GM21786 (cell line): ENCODE measurements around the gene MED20.

ENCODE experiments used
- ATAC-seq: cut with Tn5 transposase; IDR thresholded peaks from one replicate; pipeline ENCODE4 v1.9.1; 2021; ENCODE audit not compliant: unreplicated experiment

Gene MED20

DNA sequence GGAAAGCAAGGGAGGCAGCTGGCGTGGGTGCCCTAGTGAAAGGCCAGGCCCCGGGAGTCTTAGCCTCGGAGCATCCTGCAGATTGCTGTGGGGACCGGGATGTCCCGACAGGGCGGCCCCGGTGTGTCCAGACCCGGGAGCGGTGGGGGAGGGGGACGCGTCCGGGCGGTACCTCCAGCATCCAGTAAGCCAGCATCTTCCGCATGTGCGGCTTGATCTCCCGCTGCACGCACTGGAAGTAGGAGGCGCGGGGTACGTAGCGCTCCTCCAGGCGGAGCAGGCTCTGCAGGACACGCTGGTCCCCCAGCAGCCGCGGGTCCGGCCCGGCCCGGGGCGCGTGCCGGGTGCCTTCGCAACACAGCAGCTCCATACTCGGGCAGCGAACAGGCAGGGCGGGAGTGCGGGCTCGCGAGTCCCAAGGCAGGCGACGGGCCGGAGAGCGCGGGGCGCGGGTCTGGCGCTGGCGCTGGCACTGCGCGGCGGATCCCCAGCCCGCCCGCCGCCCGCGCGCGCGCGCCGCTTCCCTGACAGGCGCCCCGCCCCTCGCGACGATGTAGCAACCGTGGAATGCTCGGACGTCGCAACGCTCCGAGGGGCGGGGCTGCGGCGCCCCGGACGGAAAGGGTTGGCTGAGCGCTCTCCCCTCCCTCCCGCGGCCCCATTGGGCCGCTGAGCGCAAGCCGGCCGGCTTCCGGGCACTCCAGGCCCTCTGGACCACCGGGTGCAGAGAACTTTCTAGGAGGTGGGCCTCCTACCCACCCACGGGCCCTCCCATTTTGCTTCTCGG lies 20.5 kb upstream of the MED20 start, which contains the start of gene CCND3:
Gene CCND3 (minus strand): TSS at position 529 of the 787 bp plus-strand sequence. CDS start 159 bp downstream, at position 370.
- ATAC-seq, result peak; percentile 84

DNA sequence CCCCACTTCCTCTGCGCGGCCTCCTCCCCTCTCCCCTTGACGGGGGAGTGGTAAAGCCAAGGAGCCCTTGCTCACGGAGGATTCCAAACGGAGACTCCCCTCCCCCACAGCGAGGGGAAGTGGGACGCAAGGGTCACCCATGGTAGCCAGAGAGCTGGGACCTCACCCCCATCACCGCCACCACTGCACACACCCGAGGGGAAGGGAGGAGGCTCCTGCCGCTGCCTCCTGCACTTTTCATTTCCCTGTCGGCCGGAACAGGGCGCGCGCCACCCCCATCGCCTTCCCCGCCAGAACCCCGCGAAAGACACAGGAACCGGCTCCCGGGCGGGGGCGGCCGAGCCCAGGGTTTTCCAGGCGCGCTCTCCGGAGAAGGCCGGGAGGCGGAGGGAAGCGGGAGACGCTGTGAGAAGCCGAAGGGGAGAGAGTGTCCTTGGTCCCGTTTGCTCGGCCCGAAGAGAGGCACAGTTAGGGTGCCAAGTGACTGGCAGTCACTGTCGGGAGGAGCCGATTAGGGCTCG lies 19.9 kb upstream of the MED20 start:
- no peak for ATAC-seq

DNA sequence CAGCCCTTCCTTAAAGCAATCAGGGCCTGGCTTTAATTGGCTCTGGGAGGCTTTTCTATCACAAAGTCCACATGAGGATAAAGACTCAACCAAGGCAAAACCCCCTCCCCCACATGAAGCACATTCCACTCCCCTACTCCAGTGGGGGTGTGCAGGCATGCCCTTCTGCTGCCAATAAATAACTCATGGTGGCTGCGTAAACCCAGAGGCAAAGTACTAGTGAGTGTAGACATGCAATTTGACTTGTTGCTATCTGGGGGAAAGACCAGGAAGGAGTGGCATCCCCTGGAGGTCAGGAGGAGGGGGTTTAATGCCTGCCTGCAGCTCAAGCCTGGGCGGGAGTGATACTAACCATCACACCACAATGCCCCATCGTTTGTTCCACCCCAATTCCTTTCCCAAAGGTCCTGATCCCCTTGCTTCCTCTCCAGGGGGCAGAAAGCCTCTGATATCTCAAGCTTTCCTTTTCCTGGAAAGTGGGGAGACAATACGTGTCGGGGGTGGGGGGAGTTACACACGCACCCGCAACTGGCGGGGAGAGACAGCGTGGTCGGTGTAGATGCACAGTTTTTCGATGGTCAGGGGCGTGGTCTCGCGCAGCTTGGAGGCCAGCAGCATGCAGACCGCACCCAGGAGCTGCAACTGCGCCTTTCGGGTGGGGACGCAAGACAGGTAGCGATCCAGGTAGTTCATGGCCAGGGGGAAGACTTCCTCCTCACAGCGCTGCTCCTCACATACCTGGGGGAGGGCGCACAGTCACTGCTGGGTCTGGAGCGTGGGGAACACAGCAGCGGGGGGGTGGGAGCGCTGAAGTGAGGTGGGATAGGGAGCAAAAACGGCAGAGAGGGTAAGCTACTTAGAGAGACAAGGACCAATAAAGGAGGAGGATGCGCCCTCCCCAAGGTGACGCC lies 19.2 kb upstream of the MED20 start:
- no peak for ATAC-seq

DNA sequence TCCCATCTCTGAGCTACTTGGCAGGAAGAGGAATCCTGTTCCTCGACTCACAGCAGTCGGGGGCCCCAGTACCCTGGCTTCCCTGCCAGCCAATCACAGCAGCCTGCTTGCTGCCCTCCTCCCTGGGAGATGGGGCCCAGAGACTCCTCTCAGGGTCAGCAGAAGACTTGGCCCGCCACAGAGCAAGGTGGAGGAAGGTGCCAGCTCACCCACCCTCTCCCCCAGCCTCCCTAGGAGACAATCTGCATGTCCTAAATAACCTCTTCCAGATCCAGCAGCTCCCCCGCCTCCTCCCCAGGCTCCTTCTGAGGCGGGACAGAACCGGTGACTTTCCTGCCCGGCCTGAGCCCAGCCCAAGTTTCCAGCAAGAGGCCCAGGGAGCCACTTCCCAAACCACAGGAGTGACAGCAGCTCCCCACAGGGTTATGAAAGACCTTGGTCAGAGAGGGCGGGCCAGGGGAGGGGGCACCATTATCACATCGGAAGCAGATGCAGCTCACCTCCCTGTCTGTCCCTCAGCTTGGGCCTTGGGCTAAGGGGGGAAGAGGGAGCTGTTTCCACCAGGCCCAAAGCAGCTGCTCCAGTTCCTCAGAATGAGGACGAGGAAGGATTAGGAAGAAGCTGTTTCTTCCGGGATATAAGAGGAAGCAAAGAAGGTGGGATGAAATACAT lies 18.4 kb upstream of the MED20 start:
- no peak for ATAC-seq

DNA sequence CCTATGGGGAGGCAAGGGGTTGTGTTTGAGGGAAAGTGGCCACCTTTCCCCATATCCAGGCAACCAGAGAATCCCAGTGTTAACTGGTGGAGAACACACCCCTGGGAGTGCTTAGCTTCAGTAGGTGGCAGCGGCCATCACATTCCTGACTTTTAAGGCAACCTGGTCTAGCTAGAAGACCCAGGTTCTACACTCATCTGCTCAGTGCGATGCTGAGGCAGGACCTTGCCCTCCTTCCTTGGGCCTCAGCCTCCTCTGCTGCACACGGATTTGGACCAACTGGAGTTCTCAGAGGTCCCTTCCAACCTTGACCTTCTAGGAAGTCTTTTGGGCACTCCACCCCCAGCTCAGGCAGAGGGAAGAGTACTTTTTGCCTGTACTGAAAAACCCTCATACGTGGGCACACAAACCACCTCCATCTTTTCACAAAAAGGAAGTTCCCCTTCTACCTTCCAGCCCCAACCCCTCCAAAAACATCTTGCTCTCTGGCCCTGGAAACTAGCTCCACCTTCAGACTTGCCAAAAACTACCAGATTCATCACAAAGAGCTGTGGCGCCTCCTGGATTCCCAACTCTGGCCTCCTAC lies 17.7 kb upstream of the MED20 start:
- no peak for ATAC-seq

DNA sequence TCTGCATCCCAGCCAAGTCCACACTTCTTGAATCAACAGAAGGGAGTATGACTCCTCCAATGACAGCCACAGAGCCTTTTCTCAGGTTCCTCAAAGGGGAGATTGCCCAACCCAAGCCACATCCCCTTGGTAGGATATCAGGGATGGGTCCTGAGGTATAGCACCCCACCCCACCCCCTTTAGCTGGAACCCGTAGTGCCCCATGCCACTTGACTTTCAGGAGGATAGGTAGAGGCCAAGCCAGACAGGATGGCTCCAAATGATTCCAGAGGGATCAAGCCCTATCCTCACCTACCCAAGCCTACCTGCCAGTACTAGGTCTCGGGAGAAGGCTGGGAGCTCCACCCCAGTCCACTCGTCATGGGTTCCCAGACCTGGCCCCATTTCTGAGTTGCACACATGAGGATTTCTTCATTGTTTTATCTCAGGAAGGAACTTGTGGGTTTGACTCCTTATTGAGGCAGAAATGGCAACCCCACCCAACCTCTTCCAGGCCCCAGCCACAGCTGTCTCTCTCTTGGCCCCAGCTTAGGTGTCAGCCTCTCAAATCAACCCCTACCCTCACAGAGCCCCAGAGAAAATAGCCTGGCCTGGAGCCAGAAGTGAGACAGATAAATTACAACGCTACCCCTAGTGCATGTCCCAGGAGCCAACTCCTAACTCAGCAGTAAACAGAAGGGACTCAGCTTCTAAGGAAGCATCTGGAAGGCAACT lies 17.1 kb upstream of the MED20 start:
- no peak for ATAC-seq

DNA sequence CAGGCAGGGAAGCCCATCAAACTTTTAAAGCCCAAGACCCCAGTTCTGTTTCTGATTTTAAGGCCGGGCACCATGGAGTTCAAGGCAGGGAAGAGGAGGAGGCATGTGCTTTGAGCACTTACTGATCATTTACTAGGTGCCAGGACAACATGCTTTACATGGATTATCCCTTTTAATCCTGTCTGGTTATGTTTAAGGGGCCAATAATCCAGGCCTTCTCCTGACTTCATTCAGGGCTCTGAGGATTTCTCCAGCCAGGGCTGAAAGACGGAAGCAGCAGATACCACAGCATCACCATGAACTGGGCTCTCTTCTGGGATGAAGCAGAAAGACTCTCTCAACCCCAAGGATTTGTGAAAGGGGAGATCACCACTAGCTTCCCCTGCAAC lies 16.5 kb upstream of the MED20 start:
- ATAC-seq, result no peak

DNA sequence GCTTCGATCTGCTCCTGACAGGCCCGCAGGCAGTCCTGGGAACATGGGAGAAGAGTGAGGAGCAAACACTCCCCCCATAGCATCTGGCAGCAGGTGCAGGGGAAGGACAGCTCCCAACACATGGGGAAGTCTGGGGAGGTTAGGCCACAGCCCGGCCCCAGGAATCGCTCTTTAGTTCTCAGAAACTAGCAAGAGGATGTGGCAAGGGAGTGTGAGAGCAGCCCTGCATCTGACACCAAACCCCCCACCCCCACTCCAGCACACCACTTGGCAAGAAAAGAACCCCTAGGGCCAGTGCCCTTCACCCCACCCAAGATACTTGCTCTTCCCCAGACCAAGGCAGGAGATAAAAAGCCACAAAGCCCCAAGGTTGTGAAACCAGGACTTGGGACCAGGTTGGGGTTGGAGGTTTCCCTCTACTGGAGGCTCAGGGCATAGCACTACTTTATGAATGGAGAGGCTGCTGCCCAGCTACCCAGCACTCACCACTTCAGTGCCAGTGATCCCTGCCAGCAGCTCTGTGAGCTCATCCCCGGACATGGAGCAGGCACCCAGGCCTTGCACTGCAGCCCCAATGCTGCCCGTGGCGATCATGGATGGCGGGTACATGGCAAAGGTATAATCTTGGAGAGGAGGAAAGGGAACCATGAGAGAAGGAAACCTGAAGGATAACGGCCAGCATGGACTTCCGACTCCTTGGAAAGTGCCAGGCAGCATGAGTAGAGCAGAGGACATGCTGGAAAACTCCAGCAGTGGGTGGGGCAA lies 15.3 kb upstream of the MED20 start:
- ATAC-seq, result peak; percentile 46

DNA sequence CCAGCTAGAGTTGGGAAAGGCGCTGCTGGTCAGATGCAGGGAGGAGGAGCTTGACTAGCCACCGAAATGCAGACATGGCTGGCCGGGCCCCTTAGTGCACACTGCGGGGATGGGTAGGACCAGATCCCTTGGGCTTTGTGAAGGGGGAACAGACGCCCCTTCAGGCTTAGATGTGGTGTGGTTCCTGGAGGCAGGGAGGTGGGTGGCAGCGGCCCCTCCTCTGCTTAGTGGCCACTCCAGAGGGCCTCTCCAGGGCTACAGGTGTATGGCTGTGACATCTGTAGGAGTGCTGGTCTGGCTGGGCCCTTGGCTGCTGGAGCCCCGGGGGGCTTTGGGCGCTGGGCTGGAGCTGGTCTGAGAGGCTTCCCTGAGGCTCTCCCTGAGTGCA lies 14.7 kb upstream of the MED20 start:
- peak; percentile 2 for ATAC-seq

DNA sequence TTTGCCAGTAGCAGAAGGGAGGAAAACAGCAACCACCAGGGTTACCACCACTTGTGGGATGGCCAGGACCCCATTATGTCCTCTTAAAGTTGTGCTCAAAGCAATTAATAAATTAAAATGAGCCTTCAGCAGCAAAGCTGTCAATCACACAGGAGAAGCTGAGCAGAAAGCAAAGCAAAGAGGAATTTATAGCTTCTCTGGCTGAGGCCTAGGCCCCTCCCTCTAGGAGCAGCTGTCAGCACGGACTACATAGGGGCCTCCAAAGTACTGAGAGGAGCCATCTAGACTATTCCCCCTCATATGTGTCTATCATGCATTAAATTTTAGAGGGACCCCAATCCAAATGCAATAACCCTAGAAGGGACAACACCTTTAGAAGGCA lies 14.2 kb upstream of the MED20 start:
- ATAC-seq, result no peak

DNA sequence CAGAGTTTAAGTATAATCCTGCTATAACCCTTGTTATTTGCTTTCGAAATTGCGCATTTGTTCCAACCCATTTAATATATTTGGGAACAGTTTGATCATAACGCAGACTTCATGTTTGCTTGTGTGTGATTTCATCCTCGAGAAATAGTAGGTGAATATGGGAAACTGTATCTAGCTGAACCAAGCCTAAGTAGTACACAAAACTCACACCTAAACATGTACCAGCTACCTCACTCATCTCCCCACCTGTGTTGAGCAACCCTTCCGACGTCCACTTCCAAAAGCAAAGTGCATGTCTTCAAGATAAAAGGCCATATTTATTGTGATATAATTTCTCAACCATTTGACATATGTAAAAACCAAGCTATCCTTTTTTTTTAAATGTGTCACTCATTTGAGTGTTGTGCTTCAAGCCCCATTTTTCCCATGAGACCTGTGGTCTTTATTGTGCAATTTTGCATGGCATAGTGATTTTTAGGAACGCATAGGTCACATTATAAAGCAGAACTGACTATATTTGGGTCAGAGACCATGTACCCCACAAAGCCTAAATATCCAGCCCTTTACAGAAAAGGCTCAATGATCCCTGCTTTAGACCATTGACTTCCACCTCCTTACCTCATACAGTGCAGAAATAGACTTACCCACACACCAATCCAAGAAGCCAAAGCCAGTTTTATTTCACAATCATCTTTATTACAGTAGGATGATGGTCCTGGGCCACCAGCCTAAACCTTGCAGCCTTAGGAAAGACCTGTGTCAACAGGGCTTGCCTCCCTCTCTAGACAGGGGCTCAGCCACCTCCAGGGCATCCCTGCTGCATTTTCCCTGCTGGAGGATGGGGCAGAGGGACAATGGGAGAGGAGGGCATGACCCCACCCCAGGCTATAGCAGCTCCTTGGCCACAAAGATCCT lies 13.6 kb upstream of the MED20 start:
- no peak for ATAC-seq

DNA sequence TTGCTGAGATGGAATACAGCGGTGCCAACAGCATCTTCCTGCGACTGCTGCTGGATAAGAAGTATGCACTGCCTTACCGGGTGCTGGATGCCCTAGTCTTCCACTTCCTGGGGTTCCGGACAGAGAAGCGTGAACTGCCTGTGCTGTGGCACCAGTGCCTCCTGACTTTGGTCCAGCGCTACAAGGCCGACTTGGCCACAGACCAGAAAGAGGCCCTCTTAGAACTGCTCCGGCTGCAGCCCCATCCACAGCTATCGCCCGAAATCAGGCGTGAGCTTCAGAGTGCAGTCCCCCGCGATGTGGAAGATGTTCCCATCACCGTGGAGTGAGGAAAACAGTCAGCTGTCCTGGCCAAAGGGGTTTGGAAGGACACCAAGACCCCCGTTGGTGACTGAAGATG lies 11.4 kb upstream of the MED20 start:
- no peak for ATAC-seq

DNA sequence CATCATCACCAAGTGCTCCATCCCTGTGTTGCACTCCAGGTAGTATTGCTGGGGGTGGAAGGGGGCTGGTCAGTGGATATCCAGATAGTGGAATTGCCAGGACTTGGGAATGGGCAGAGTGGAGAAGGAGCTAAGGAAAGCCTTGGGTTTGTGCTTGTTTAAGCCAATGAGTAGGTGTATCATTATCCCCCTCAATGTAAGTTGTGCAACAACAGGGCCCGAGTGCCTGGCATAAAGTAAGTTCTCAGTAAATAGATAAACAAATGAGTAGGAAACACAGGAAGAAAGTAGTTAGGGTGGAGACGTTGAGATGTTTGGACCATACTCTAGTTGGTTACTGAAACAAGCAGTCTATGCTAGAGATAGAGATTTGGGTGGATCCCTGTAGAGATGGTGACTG lies 10.9 kb upstream of the MED20 start:
- no peak for ATAC-seq

DNA sequence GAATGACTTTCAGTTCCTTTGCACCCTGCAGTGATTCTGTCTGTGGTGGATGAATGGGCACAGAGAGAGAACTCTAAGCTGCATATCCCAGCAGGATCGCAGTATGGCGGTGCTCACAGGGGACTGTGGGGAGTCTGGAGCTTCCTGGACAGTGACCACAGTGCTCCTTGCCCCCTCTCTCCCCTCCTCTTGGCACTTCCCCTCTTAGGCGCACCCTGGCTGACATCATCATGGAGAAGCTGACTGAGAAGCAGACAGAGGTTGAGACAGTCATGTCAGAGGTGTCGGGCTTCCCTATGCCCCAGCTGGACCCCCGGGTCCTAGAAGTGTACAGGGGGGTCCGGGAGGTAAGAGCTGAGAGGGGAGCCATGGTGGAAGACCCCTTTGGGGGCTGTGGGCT lies 9.0 kb upstream of the MED20 start:
- no peak for ATAC-seq

DNA sequence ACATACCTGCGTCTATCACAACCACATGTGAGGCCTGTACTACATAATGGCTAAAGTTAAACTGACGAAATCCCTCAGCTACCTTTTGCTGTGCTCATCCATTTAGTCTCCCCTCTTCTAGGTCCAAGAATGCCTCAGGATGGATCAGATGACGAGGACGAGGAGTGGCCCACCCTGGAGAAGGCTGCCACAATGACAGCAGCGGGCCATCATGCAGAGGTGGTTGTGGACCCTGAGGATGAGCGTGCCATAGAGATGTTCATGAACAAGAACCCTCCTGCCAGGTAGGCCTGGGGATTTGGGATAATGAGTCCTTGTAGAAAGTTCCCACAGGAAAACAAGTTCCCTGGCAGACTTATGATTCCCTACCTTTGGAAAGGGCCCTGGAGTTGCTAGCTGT lies 6.3 kb upstream of the MED20 start:
- no peak for ATAC-seq

DNA sequence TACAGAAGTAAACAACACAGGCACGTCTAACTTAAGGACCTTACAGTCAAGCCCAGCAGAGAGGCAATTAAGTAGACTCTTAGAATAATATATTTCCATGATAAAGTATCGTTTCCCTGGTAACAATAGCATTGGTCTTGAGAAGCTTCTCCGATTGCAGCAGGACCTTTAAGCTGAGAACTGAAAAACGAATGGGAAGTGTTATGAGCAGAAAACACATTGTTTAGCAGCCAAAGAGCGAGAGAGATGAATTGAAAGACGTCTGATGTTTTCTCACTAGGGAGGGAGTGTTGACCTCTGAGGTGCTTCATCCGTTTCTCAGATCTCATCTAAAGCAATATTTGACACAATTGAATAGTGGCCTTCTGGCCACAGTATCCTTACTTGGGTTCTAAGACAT lies 1.2 kb upstream of the MED20 start:
- no peak for ATAC-seq

DNA sequence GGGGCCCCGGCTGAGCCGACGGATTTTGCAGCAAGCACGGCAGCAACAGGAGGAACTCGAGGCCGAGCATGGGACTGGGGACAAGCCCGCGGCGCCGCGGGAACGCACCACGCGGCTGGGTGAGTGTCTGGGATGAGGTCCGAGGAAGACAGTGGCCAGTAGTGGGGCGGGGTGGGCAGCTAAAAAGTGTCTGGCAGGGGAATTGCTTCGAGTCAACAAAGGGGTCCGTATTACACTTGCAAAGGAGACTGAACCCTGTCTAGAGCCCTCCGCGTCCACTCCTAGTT lies 716 bp upstream of the MED20 start:
- ATAC-seq, result no peak

DNA sequence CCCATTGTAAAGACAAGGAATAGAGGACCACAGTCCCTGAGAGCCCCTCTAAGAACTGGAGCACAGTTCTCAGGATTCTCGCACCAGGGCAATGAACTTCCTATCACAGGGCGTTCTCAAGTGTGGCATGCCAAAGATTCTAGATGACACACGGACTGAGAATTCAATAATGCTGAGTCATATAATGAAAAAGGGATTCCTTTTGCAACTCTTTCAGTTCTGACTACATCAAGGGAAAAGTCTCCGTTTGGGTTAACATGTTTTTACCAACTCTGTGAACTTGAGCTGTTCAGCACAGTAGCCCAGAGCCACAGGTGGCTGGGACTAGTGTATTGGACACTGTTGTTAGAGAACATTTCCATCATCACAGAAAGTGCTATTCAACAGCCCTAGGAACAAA lies 3.4 kb downstream of the MED20 start:
- no peak for ATAC-seq
